NAMALWA (cell line): ENCODE data around the gene MON1A.
A peak's percentile ranks its signal among the peaks of the same experiment; 100 is the strongest.
"Not testable (repeated sequence)": the region's sequence is repeated elsewhere in the genome, so short reads cannot be mapped to it uniquely, and the experiment has no call there.

Source experiments
- DNase-seq: peaks from one replicate; pipeline ENCODE4 v3.0.0-alpha.2; 2015; ENCODE audit warnings: low spot score

Gene MON1A

DNA sequence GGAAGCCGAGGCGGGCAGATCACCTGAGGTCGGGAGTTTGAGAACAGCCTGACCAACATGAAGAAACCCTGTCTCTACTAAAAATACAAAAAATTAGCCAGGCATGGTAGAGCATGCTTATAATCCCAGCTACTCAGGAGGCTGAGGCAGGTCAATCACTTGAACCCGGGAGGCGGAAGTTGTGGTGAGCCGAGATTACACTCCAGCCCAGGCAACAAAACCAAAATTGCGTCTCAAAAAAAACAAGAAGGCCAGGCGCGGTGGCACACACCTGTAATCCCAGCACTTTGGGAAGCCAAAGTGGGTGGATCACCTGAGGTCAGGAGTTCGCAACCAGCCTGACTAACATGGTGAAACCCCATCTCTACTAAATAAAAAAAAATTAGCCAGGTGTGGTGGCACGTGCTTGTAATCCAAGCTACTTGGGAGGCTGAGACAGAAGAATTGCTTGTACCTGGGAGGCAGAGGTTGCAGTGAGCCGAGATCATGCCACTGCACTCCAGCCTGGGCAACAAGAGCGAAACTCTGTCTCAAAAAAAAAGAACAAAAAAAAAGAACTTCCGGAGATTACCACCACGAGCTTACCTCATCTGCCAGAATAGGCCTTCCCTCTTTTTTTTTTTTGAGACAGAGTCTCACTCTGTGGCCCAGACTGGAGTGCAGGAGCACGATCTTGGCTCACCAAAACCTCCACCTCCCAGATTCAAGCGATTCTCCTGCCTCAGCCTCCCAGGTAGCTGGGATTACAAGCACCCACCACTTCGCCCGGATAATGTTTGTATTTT lies 11.6 kb downstream of the MON1A start:
- DNase-seq: not testable (repeated sequence)

DNA sequence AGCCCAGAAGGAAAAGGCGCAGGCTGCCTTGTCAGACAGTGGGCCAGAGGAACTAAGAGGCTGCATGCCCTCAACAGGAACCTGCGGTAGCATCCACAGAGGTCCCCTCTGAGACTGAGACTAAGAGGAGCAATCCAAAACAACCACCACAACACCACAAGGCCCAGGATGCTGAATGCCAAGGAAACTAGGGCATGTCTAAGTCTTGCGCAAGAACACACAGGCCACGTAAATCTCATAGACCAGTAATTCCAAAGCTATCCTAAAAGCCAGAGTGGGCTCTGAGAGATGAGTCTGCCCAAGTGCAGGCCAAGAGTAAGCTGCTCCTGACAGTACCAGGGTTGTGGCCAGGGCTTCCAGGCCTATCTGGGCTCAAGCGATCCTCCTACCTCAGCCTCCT lies 12.9 kb downstream of the MON1A start:
- DNase-seq: no peak

DNA sequence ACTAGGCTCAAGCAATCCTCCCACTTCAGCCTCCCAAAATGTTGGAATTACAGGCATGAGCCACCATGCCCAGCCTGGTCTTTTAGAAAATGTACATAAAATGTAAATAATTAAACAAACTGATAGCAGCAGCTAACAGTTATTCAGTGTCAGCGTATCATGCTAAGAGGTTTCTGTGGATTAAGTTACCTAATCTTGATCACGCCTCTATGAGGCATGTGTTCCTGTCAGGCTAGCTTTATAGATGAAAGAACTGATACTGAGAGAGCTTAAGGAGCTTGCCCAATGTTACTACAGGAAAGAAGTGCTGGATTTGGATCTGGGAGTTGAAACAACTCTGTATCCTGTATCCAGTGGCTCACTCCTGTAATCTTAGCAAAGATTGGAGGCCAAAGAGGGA lies 14.7 kb downstream of the MON1A start:
- DNase-seq: no peak

DNA sequence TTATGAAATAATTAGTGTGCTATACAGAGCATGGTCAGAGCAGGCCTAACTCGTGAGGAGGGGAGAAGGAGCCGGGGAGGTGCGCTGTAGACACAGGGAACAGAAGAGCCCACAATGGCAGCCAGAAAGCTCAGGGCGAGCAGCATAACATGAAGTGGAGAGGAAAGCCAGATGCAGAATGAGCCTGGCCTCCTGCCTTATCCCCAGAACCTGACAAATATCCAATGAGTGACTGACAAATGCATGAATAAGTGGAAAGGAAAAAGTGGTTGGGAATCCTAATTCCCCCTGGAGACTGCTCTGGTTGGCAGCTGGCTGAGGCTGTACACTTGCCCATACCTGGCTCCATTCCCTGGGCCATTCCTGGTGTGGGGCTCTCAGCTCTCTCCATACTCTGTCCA lies 16.7 kb downstream of the MON1A start:
- DNase-seq: no peak

DNA sequence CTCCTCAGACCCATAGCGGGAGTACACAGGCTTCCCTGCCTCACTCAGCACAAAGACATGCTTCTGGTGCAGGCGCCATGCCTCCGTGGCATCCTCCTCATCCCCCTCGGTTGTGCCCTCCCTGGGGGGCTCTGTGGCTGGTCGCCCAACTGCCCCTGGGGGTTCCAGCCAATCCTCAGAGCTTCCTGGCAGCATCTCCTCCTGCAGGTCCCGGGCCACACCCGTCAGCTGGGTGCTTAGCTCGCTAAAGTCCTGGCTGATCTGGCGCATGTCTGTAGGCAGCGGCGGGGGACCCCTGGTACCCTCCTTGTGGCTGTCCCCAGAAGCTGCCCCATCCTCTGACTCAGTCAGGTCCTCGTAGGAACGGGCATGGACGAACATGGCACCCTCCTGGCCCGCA lies 18.0 kb downstream of the MON1A start:
- DNase-seq: no peak

DNA sequence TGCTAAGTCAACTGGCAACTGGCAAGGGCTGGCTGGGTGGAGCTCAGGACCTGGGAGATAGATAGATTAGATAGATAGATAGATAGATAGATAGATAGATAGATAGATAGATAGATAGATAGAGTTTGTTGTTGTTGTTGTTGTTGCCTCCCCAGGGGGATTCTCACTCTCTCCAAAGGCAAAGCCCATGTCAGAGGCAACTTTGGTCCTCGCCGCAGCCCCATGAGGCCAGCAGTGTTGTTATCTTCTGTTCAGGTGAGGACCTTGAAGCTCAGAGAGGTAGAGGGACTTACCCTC lies 18.5 kb downstream of the MON1A start:
- DNase-seq: no peak

DNA sequence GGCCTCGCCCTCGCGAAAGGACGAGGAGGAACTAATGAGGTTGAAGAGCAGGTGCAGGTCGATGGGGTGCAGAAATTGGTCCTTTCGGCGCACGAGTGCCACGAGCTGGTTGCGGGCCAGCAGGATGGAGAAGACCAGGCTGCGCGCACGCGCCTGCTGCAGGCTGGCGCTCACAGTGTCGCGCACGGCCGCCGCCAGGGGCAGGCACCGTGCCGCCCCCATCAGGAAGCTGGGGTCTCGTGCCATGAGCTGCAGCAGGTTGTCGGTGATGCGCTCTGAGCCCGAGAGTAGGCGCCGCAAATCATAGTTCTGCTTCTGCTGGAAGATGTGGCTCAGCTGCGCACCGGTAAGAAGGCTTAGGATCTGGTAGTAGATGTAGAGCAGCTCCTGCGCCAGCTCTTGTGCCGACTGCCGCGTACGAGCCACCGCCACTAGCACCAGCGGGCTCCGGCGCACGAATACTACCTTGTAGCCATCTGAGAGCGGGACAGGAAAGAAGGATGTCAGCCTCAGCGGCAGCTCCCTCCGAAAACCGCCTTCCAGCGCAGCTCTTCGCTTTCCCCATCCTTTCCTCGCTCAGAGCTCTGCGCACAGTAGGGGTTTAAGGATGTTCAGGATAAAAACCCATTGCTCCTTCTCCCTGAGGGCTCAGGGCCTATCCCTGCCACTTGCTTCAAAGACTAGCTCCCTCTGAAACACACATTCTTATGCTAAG lies 19.0 kb downstream of the MON1A start:
- DNase-seq: no peak

DNA sequence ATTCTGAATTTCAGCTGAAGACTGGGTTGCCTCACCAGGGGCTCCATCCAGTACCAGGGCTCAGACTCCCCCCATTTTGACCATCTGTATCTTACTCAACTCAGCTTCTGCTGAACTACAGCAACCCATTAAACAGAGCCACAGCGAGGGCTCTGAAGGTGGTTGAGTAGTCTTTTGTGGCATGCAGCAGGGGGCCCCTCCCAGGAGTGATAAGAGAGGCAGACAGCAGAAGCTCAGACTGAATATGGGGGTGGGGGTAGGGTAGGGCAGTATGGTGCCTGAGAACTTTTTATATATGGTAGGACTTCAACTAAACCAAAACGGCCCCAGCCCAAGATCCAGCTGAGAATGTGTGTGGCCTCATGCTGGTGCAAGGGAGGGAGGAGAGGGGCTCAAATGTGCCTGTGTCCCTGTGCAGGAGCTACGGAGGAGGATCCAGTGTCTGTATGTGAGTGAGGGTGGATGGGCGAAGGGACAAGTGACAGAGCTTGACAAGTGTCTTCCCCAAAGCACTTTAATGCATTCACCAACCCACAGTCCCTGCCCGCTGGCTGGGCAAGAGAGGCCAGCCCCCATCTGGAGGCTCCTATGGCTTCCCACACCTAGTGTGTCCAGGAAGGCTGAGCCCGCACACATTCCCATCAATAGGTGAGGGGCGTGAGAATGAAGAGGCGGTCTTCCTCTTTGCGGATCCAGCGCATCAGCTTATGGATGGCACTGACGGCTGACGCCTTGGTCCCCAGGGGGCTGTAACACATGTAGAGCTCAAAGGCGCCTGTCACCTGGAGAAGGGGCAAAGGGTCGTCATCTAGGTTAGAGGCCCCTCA lies 21.0 kb downstream of the MON1A start:
- DNase-seq: no peak

DNA sequence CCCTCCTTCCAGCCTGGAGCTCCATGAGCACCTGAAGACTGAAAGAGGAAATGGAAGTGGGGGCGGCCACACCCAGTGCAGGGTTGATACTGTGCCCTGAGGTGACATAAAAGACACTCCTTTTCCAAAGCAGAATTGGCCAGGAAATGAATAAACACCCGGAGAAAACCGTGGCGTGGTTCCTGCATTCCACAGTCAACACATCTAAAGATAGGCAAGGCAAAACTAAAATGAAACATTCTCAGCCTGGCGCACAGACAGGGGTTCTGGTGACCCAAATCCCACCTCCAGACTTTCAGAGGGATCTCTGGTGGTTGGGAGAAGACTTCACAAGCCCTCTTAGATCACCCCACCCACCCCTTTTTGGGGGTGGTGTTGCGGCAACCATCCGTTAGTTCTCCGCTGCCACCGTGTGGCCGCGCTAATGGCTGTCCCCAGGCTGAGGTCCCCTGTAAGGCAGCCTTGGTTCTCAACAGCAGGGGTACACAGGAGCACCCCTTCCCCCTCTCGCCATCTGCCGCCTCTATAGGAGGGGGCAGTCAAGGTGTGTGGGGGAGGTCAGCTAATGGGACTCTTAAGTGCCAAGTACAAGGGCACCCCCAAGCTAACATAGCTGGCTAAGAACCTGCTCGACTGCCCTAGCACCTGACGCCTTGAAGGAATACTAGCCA lies 23.4 kb downstream of the MON1A start:
- DNase-seq: peak; percentile 50

DNA sequence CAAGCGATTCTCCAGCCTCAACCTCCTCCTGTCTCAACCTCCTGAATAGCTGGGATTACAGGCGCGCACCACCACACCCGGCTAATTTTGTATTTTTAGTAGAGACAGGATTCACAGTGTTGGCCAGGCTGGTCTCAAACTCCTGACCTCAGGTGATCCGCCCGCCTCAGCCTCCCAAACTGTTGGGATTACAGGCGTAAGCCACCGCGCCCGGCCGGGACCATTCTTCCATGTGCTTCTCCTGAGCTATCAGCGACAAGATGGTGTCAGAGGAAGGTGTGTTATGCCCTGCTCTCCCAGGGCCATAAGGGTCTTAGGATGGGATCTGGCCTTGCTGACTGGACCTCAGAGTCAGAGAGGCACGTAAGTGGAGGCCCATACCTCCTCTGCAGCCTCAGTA lies 25.2 kb downstream of the MON1A start:
- DNase-seq: not testable (repeated sequence)

DNA sequence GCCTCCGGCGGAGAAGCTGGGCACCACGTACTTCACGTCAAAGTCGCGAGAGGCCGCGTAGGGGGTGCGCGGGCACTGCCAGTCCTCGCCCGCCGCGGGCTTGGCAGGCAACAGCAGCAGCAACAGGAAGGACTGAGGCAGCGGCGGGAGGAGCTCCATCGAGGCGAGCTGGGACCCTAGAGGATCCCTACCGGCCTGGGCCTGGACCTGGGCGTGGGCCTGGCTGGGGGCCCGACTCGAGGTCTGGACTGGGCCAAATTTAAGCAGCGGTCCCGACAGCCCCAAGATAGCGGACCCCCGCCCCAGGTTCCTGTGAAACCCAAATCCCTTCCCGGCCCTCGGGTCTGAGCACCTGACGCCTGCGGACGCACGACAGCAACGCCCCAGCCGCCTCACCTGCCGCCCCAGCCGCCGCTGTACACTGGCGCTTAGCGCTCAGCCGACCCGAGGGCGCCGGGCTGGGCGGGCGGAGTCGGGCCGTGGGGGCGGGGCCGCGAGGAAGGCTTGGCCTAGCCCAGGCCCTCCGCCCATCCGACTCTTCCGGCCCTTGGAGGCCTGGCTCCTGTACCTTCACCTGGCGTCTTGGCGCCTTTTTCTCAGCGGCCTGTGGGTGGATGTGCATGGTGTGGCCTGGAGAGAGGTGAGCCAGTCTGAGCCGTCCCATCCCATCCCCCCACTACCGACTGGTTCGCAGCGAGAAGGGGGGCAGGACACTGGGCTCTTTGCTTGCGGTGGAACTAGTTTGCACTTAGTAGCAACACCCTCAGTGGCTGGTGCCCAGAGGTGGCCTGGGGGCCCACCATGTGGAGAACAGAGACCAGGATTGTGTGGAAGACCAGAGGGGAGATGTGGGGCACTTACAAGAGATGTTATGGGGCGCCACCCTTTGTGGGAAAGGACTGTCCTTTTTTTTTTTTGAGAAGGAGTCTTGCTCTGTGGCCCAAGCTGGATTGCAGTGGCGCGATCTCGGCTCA lies 25.9 kb downstream of the MON1A start, which contains the start of gene MST1R:
TSS of gene MST1R (minus strand) at position 423 of the 974 bp plus-strand sequence. CDS start at position 159, 264 bp downstream.
- peak; percentile 57 for DNase-seq

DNA sequence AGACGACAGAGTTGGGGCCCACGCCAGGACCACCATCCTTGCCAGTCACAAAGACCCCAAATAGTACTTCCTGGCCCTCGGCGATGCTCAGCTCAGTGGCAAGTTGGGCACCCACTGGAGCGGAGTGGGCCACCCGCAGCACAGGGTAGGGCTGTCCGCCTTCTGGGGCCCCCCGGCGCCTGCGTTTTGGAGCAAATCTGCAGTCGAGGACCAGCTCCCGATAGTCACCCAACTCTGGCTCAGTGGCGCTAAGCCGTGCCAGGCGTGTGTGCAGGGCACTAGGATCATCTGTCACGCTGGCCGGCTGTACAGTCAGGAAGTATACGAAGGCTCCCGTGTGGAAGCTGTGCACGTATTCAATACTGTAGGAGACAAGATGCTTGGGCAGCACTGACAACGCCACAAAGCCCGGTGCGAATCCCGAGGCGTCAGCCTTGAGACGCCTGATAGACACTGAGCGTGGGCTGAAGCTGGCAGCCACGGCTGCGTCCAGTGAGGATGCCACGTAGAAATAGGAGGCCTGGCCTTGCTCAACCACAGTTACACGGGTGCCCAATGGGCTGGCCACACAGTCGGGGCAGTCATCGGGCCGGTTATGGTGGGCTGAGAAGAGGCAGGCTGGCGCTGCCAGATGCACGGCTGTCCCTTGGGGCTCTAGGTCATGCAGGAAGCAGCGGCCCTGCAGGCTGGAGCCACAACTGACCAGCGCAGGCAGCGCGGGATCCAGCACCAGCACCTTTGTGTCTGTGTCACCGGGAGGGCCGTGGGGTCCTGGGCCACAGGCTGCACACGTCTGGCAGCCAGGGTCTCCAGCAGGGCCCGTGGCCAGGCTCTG lies 26.9 kb downstream of the MON1A start:
- DNase-seq: no peak

DNA sequence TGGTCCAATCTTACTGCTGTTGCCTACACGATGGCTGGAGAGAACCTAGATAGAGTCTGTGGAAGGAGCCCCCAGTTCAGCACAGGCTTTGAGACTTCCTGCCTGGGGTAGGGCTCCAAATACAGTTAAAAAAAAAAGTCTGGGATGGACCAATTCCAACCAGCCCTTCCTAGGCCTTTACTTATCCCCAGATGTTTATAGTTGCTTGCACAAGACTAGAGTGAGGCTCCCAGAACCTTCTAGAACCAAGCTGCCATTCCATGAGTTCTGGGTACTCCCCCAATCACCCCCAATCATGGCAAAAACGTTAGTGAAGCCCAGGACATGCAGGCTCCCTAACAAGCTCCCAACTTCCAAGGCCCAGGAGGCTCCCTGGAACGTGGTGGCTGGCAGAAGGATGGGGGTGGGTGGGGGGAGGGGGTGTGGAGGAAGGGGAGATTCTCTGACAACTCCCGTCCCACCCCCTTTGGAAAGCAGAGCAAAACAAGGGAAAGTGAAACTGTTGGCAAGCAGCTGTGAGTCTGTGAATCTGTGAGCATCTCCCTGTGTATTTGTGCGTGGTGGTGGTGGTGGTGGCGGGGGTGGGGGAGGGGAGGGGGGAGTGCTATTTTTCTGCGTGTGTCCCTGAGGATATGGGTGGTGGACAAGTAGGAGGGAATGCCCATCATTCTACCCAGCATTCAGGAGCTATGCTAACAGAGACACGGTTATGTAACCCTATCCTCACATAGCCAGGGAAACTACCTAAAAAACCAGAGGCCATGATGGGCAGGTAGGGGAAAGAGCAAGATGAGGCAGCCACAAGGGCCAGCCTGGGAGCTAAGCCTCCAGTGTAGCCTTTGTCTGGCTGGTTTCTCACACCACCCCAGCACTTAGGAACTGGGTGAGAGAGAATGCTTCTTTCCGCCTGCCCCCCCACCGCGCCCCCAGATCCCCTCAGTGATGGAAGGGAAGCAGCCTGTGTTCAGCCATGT lies 28.0 kb downstream of the MON1A start:
- no peak for DNase-seq

DNA sequence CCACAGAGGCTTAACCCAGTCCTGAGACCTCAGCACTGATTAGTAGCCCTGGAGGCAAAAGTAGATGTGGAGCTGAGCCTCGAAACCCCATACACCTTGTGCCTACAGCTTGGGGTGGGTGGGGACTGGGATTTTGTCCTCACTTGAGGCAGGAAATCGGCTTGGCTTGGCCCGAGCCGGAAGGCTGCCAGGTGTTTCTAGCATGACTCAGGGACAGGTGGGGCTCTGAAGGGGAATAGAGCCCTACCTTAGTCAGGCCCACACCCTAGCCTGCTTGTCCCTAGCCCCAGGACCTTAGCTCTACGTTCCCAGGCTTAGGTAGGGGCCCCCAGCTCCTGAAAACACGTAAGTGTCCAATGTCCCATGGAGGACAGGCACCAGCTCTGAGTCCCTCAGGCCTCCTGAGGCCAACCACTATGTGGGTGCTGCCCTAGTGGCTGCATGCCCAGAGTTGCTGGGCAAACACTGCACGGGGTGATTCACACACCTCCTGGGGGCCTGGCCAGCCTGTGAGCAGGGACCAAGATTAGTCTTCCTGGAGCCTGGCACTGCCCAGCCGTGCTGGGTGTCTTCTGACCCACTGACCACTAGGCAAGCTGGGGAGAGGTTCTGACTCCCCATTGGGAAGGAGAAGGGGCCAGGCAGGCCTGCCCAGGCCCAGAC lies 29.0 kb downstream of the MON1A start:
- no peak for DNase-seq

DNA sequence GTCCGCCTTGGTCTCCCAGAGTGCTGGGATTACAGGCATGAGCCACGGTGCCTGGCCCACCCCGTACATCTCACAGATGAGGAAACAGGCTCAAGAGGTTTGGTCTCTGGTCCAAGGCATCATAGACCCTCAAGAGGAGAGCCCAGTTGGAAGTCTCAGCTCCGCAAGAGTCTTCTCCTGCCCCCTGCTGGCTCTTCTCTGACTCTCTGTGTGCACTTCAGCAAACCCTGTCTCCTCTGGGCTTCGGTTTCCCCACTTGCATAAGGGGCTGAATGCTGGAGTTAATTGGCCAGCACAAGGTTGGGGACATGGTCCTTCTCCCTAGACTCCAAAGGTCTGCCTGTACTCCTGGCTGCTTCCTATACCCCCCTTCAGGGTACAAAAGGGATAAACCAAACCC lies 29.8 kb downstream of the MON1A start:
- peak; percentile 46 for DNase-seq

DNA sequence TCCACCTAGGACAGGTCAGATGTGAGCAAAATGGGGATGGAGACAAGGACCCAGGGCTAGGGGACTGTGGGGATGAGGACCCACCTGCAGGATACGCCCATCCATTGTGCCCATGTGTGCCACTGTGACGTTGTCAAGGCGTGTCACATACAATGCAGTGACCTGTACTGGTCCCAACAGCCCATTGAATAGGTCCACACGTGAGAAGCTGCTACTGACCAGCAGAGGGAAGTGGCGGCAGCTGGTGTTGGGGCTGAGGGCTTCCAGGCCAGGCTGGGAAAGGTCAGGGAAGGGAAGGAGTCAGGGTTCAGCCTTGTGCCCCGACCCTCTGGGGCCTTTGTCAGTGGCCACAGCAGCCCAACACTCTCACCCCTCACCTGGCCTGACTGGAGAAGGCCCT lies 30.6 kb downstream of the MON1A start:
- no peak for DNase-seq

DNA sequence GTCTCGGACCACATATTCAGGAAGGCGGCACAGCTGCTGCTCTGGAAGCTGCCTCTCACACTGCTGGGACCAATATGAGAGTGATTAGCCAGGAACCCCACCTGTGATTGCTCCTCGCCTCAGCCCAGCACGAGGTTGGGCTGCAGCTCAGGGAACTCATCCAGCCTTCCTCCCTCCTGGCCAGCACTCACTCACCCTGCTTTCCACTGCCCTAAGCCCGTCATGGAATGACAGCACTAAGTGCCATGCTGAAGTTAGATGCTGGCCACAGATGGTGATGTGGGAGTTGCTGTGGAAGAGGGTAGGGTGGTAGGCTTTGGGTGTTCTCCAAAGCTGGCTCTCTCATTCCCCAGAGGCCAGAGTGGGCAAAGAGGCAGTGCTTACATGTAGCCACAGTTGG lies 33.3 kb downstream of the MON1A start:
- DNase-seq: no peak

DNA sequence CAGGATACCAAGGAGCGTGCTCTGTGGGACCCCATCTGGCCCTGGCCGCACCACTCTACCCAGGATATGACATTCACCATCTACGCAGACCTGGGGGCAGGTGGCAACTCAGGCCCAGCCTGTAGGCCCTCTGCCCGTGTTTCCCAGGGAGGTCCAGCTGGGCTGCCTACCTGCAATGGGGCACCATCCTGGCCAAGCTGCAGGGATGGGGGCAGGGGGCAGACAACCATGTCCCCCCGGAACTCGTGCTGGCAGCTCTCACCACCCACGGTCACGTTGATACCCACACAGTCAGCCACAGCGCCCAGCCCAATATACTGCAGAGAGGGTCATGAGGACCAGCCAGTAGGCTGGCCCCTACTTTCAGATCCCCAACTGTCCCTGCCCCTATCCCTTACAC lies 33.8 kb downstream of the MON1A start:
- DNase-seq: no peak
